Superior temporal gyrus (tissue), 1 donor: ENCODE results near the gene BMS1.
"Not testable (repeated sequence)": the region's sequence is repeated elsewhere in the genome, so short reads cannot be mapped to it uniquely, and the experiment has no call there.

Source experiments
- DNase-seq: peaks from one replicate; pipeline ENCODE4 v3.0.0-alpha.2; 2016; ENCODE audit errors: extremely low spot score

The BMS1 gene

GRCh38 chr10:42795701-42796100, 13.1 kb downstream of the BMS1 start:
- DNase-seq: peak; percentile 24

GRCh38 chr10:42801135-42801534, 18.5 kb downstream of the BMS1 start:
- DNase-seq: no peak

- DNase-seq: no peak
Observed at GRCh38 chr10:42802876-42803275, 20.3 kb downstream of the BMS1 start.

GRCh38 chr10:42809676-42810075, 27.1 kb downstream of the BMS1 start:
- no peak for DNase-seq

GRCh38 chr10:42812028-42812427, 29.4 kb downstream of the BMS1 start:
- no peak for DNase-seq

- DNase-seq: not testable (repeated sequence)
Observed at GRCh38 chr10:42813989-42814687, 31.5 kb downstream of the BMS1 start.

- DNase-seq: not testable (repeated sequence)
Observed at GRCh38 chr10:42816334-42816733, 33.7 kb downstream of the BMS1 start.

- DNase-seq: no peak
Observed at GRCh38 chr10:42816912-42817311, 34.3 kb downstream of the BMS1 start.

GRCh38 chr10:42817417-42817816, 34.8 kb downstream of the BMS1 start:
- DNase-seq: not testable (repeated sequence)

GRCh38 chr10:42826759-42827158, 44.2 kb downstream of the BMS1 start:
- DNase-seq: not testable (repeated sequence)

- DNase-seq: no peak
Observed at GRCh38 chr10:42827201-42827600, 44.6 kb downstream of the BMS1 start.

GRCh38 chr10:42828391-42828790, 45.8 kb downstream of the BMS1 start:
- DNase-seq: not testable (repeated sequence)

GRCh38 chr10:42830237-42830636, 47.6 kb downstream of the BMS1 start:
- no peak for DNase-seq

GRCh38 chr10:42836096-42836495, 53.5 kb downstream of the BMS1 start:
- no peak for DNase-seq

- peak; percentile 34 for DNase-seq
Observed at GRCh38 chr10:42836771-42837468, 54.3 kb downstream of the BMS1 start.

GRCh38 chr10:42844810-42845209, 62.2 kb downstream of the BMS1 start:
- not testable (repeated sequence) for DNase-seq

- DNase-seq: not testable (repeated sequence)
Observed at GRCh38 chr10:42847261-42847660, 64.7 kb downstream of the BMS1 start.

- no peak for DNase-seq
Observed at GRCh38 chr10:42850931-42851330, 68.3 kb downstream of the BMS1 start.

GRCh38 chr10:42859256-42859655, 76.7 kb downstream of the BMS1 start:
- DNase-seq: no peak

GRCh38 chr10:42860016-42860415, 77.4 kb downstream of the BMS1 start:
- DNase-seq: not testable (repeated sequence)

GRCh38 chr10:42862801-42863200, 80.2 kb downstream of the BMS1 start:
- DNase-seq: not testable (repeated sequence)

GRCh38 chr10:42864575-42864974, 82.0 kb downstream of the BMS1 start:
- no peak for DNase-seq

GRCh38 chr10:42865716-42866114, 83.1 kb downstream of the BMS1 start:
- DNase-seq: no peak
